SK-N-SH (cell line): Measurements from ENCODE around the gene COCH.

Source experiments
- EP300 ChIP-seq, 2 experiments: IDR thresholded peaks; 2 replicates each; pipeline versions ENCODE4 v1.4.0 to v1.6.1; 2012; ENCODE audit warnings: borderline replicate concordance in 1 of 2, low read depth in 1 of 2, low read length in 1 of 2
- SMC3 ChIP-seq: IDR thresholded peaks from 2 replicates; pipeline ENCODE4 v1.6.1; 2012; ENCODE audit warnings: low read depth, low read length, improper control_type of control experiment
- TF ChIP-seq, protein P1 (sequence below): fragments of 200-600 bp; sonication (generic); IDR thresholded peaks from 2 replicates; pipeline ENCODE4 v1.6.1; 2017; ENCODE audit warnings: antibody characterized with exemption, mild to moderate bottlenecking, moderate library complexity
- TF ChIP-seq, protein P2 (sequence below): IDR thresholded peaks from 2 replicates; pipeline ENCODE4 v1.4.0; 2012; ENCODE audit warnings: low read depth

DNA sequence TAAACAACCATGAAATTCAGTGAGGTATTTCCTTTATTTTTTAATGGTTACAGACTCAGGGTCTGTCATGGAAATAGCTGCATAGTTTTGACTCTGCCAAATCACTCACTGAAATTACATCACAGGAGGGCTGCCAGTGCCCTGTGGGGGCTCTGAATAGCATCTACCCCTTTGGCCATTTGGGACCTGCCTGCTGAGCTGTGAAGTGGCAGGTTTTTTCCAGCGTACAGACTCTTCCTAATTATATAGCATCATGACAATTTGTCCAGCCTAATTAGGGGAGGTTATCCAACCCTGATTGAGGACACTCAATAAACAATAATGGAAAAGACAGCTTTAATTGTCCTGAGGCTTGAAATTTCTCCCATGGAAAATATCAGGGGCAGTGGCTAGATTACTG lies 1.8 kb upstream of the COCH start:
- TF ChIP-seq, protein P1, sequence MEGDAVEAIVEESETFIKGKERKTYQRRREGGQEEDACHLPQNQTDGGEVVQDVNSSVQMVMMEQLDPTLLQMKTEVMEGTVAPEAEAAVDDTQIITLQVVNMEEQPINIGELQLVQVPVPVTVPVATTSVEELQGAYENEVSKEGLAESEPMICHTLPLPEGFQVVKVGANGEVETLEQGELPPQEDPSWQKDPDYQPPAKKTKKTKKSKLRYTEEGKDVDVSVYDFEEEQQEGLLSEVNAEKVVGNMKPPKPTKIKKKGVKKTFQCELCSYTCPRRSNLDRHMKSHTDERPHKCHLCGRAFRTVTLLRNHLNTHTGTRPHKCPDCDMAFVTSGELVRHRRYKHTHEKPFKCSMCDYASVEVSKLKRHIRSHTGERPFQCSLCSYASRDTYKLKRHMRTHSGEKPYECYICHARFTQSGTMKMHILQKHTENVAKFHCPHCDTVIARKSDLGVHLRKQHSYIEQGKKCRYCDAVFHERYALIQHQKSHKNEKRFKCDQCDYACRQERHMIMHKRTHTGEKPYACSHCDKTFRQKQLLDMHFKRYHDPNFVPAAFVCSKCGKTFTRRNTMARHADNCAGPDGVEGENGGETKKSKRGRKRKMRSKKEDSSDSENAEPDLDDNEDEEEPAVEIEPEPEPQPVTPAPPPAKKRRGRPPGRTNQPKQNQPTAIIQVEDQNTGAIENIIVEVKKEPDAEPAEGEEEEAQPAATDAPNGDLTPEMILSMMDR = no peak
- TF ChIP-seq, protein P2, sequence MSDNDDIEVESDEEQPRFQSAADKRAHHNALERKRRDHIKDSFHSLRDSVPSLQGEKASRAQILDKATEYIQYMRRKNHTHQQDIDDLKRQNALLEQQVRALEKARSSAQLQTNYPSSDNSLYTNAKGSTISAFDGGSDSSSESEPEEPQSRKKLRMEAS = no peak
- TF ChIP-seq SMC3 (no peak), EP300 (IDR thresholded peaks at IDR 0.05; ENCODE audit: borderline replicate concordance in 1 of 2, low read depth in 1 of 2, low read length in 1 of 2) (no peak)
